ENCODE results near the gene ARHGAP26.

- TF ChIP-seq CTCF (IDR thresholded peaks at IDR 0.05 in 2 of 3, conservative IDR thresholded peaks at IDR 0.05 in 1 of 3; ENCODE audit: borderline replicate concordance in 1 of 3, insufficient read depth in 1 of 3, low read depth in 2 of 3, low read length in 2 of 3) (no peak), ZFX (IDR thresholded peaks at IDR 0.05) (no peak), POLR2AphosphoS5 (IDR thresholded peaks at IDR 0.05; ENCODE audit: low read depth, low read length) (no peak), ELF1 (IDR thresholded peaks at IDR 0.05; ENCODE audit: borderline replicate concordance, low read depth) (no peak), POLR2A (IDR thresholded peaks at IDR 0.05; ENCODE audit: borderline replicate concordance, extremely low read depth, insufficient read depth, insufficient read length) (no peak), FOSL1 (IDR thresholded peaks at IDR 0.05; ENCODE audit: low read depth) (no peak), RAD21 (IDR thresholded peaks at IDR 0.05; ENCODE audit: low read depth) (no peak), SP1 (IDR thresholded peaks at IDR 0.05; ENCODE audit: low read depth) (no peak), EZH2 (IDR thresholded peaks at IDR 0.05) (no peak), ZNF274 (IDR thresholded peaks at IDR 0.05; ENCODE audit: low read depth, low read length) (no peak), EGR1 (IDR thresholded peaks at IDR 0.05; ENCODE audit: low read depth) (no peak), REST (IDR thresholded peaks at IDR 0.05; ENCODE audit: low read depth) (no peak)
These were observed 15.0 kb downstream of the ARHGAP26 start for GRCh38 chr5:142785206-142785605.
